HepG2 (cell line): ENCODE measurements around the gene BCAS1. TPM values are rescaled to one million over a fixed set of nuclear protein-coding genes. Genes with fewer than 3 reads are reported as not detected.

ENCODE experiments used
- ARNTL ChIP-seq: sonication (generic); formaldehyde crosslinking; IDR thresholded peaks from 2 replicates; pipeline ENCODE4 v1.4.0; 2020; ENCODE audit warnings: mild to moderate bottlenecking, missing genetic modification reagents
- DBP ChIP-seq: sonication (generic); formaldehyde crosslinking; IDR thresholded peaks from 2 replicates; pipeline ENCODE4 v1.4.0; 2020; ENCODE audit warnings: missing genetic modification reagents; ENCODE audit errors: not compliant biosample characterization
- KDM4B ChIP-seq: sonication (generic); formaldehyde crosslinking; IDR thresholded peaks from 2 replicates; pipeline ENCODE4 v1.4.0; 2020; ENCODE audit warnings: missing genetic modification reagents
- NFIC ChIP-seq: IDR thresholded peaks from 2 replicates; pipeline ENCODE4 v1.6.1; 2012; ENCODE audit warnings: mild to moderate bottlenecking, low read length, inconsistent platforms
- NR2F1 ChIP-seq, 2 experiments: fragments of 450-650 bp in 1 of 2; formaldehyde crosslinking in 1 of 2; IDR thresholded peaks; 2 replicates each; pipeline versions ENCODE4 v1.5.0 to v1.6.1; 2016 to 2020; ENCODE audit warnings: mild to moderate bottlenecking in 1 of 2, missing compliant biosample characterization in 1 of 2, missing genetic modification reagents in 1 of 2, moderate library complexity in 1 of 2
- PRMT3 ChIP-seq: sonication (generic); formaldehyde crosslinking; IDR thresholded peaks from 2 replicates; pipeline ENCODE4 v1.8.1; 2022; ENCODE audit warnings: low read depth, mild to moderate bottlenecking, moderate library complexity, missing genetic modification reagents, borderline replicate concordance
- RCOR2 ChIP-seq: IDR thresholded peaks from 2 replicates; pipeline ENCODE4 v1.6.1; 2016; ENCODE audit warnings: missing biosample characterization, missing genetic modification reagents
- RERE ChIP-seq: IDR thresholded peaks from 2 replicates; pipeline ENCODE4 v1.6.1; 2016; ENCODE audit warnings: low read depth, missing genetic modification reagents, missing compliant biosample characterization
- SIX4 ChIP-seq: sonication (generic); formaldehyde crosslinking; IDR thresholded peaks from 2 replicates; pipeline ENCODE4 v1.4.0; 2020; ENCODE audit warnings: missing genetic modification reagents
- SOX5 ChIP-seq: IDR thresholded peaks from 2 replicates; pipeline ENCODE4 v1.6.1; 2016; ENCODE audit warnings: borderline replicate concordance
- SP2 ChIP-seq: sonication (generic); formaldehyde crosslinking; IDR thresholded peaks from 2 replicates; pipeline ENCODE4 v1.5.1; 2020; ENCODE audit warnings: mild to moderate bottlenecking, missing genetic modification reagents
- SP4 ChIP-seq: sonication (generic); formaldehyde crosslinking; IDR thresholded peaks from 2 replicates; pipeline ENCODE4 v1.8.1; 2023; ENCODE audit warnings: mild to moderate bottlenecking, missing genetic modification reagents
- THAP8 ChIP-seq: sonication (generic); formaldehyde crosslinking; IDR thresholded peaks from 2 replicates; pipeline ENCODE4 v1.5.1; 2020; ENCODE audit warnings: missing genetic modification reagents, mild to moderate bottlenecking, borderline replicate concordance
- TRAFD1 ChIP-seq: sonication (generic); formaldehyde crosslinking; IDR thresholded peaks from 2 replicates; pipeline ENCODE4 v1.5.1; 2020; ENCODE audit warnings: missing genetic modification reagents, mild to moderate bottlenecking, borderline replicate concordance
- ZBTB26 ChIP-seq: IDR thresholded peaks from 2 replicates; pipeline ENCODE4 v1.6.1; 2016; ENCODE audit warnings: missing compliant biosample characterization, missing genetic modification reagents, borderline replicate concordance
- ZBTB3 ChIP-seq: sonication (generic); formaldehyde crosslinking; IDR thresholded peaks from 2 replicates; pipeline ENCODE4 v1.4.0; 2020; ENCODE audit warnings: low read depth, mild to moderate bottlenecking, moderate library complexity, missing genetic modification reagents, borderline replicate concordance
- ZFP90 ChIP-seq: sonication (generic); formaldehyde crosslinking; IDR thresholded peaks from 2 replicates; pipeline ENCODE4 v1.8.0; 2022; ENCODE audit warnings: missing genetic modification reagents, mild to moderate bottlenecking, inconsistent platforms, borderline replicate concordance
- ZNF143 ChIP-seq: sonication (generic); formaldehyde crosslinking; IDR thresholded peaks from 2 replicates; pipeline ENCODE4 v1.4.0; 2020; ENCODE audit warnings: missing genetic modification reagents
- ZNF251 ChIP-seq: sonication (generic); formaldehyde crosslinking; IDR thresholded peaks from 2 replicates; pipeline ENCODE4 v1.9.0; 2021; ENCODE audit warnings: mild to moderate bottlenecking, missing genetic modification reagents
- polyA plus RNA-seq, 8 experiments: library from polyadenylated mRNA; depleted of rRNA in 3 of 8; stranded (reverse) in 7 of 8; unstranded in 1 of 8; fragments of >200 nt; fragmentation: Illumina TruSeq in 4 of 8; extraction: Trizol in 4 of 8; gene quantifications; 2 replicates each; pipeline versions ENCODE4 v1.2.1 to v1.2.3, GENCODE V29; 2011 to 2016; ENCODE audit warnings: low read depth in 4 of 8, missing spikeins in 1 of 8, mixed read lengths in 1 of 8; ENCODE audit not compliant: insufficient read depth in 1 of 8
- total RNA-seq, 5 experiments: library from RNA; depleted of rRNA; stranded (reverse); fragments of >200 nt; fragmentation: Illumina TruSeq; extraction: Trizol; gene quantifications; 2 replicates each; pipeline ENCODE4 v1.2.3, GENCODE V29; 2016; ENCODE audit warnings: low read depth in 1 of 5

The BCAS1 gene
- total and polyA plus RNA-seq, 2 of the 13 experiments (the other 11 are each of a cell fraction or from before 2014, with no cell fraction given), result 0.55 to 0.91 TPM

- TF ChIP-seq ZNF143 (peak; percentile 64), SIX4 (CRISPR knock-in tag) (0 out of 2 replicates have a peak, but pooled peaks have one; percentile 40), ARNTL (CRISPR knock-in tag) (peak; percentile 92), DBP (CRISPR knock-in tag) (no peak), PRMT3 (CRISPR knock-in tag) (0 out of 2 replicates have a peak, but pooled peaks have one; percentile 68), THAP8 (CRISPR knock-in tag) (no peak; the same call in 1 of the 2 replicates), NR2F1 (CRISPR knock-in tag; IDR thresholded peaks at IDR 0.05) (peak; percentile 87 to 96; a peak in 3 of 4 replicates), NFIC (peak; percentile 94), SP4 (CRISPR knock-in tag) (peak; percentile 59; the same call in 1 of the 2 replicates), ZBTB3 (peak; percentile 83; the same call in 1 of the 2 replicates), SOX5 (CRISPR knock-in tag) (peak; percentile 89), KDM4B (CRISPR knock-in tag) (peak; percentile 86; the same call in 1 of the 2 replicates), RERE (CRISPR knock-in tag) (peak; percentile 91), ZFP90 (CRISPR knock-in tag) (peak; percentile 18; the same call in 1 of the 2 replicates), ZBTB26 (CRISPR knock-in tag) (peak; percentile 85; the same call in 1 of the 2 replicates), RCOR2 (peak; percentile 91), ZNF251 (CRISPR knock-in tag) (no peak), TRAFD1 (CRISPR knock-in tag) (no peak; the same call in 1 of the 2 replicates), SP2 (no peak)
These were observed 37.4 kb upstream of the BCAS1 start (continued) for GRCh38 chr20:54107600-54108325.
